ENCODE measurements around the gene LSM6.

DNA sequence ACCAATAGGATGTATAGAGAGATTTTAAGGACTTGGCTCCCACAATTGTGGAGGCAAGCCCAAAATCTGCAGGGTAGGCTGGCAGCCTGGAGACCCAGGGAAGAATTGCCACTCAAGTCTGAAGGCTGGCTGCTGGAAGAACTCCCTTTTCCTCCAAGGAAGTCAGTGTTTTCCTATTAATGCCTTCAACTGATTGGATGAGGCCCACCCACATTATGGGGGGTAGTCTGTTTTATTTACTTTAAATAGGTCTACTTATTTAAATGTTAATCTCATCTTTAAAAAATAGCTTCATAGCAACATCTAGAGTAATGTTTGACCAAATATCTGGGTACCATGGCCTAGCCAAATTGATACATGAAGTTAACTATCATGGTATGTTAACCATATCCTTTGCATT is 18.7 kb downstream of the LSM6 start:
- no peak for TF ChIP-seq CTCF (IDR thresholded peaks at IDR 0.05; ENCODE audit: low read length)
- no peak for TF ChIP-seq EZH2 (optimal IDR thresholded peaks at IDR 0.05; ENCODE audit: low read depth, low read length)
- no peak for TF ChIP-seq EZH2phosphoT487 (IDR thresholded peaks at IDR 0.05; ENCODE audit: low read length)
